Measurements from ENCODE around the gene PDP2.

The PDP2 gene

GRCh38 chr16:66834746-66835145 is 45.6 kb upstream of the PDP2 start:
- Histone ChIP-seq H3F3A (ENCODE audit: control insufficient read depth, insufficient read depth) (no peaks in the 10 kb centered on the region), H3K4me3 (ENCODE audit: low read length) (no peak overlapping the region), H3K4me2 (ENCODE audit: low read length) (no peak overlapping the region), H3K27ac (ENCODE audit: low read depth, low read length) (no peak overlapping the region), H3K27me3 (ENCODE audit: control insufficient read depth, low read length) (peaks cover 2% of the 10 kb centered on the region; the same call in 1 of the 2 replicates), H3K79me2 (ENCODE audit: control insufficient read depth, low read length) (peaks cover 10% of the 10 kb centered on the region), H3K9me2 (replicated peaks; ENCODE audit: control insufficient read depth, low read length) (no peaks in the 10 kb centered on the region), H3K36me3 (ENCODE audit: control insufficient read depth, low read length) (no peaks in the 10 kb centered on the region; the same call in 1 of the 2 replicates), H3K4me1 (ENCODE audit: control insufficient read depth, low read length) (peaks cover 7% of the 10 kb centered on the region), H4K20me1 (ENCODE audit: control insufficient read depth, insufficient read depth, low read depth, low read length) (peaks cover 1% of the 10 kb centered on the region; the same call in 1 of the 2 replicates), H3K9me3 (ENCODE audit: control insufficient read depth, insufficient read depth, low read length) (no peaks in the 10 kb centered on the region)
- TF ChIP-seq EZH2phosphoT487 (IDR thresholded peaks at IDR 0.05; ENCODE audit: borderline replicate concordance, low read length) (no peak), CTCF (IDR thresholded peaks at IDR 0.05; ENCODE audit: low read depth, low read length, poor library complexity, severe bottlenecking) (no peak)

GRCh38 chr16:66840883-66841282 is 39.4 kb upstream of the PDP2 start:
- Histone ChIP-seq H3K4me3 (ENCODE audit: low read length) (no peak overlapping the region), H3K9me3 (ENCODE audit: control insufficient read depth, insufficient read depth, low read length) (no peaks in the 10 kb centered on the region), H3K9me2 (replicated peaks; ENCODE audit: control insufficient read depth, low read length) (no peaks in the 10 kb centered on the region), H3K79me2 (ENCODE audit: control insufficient read depth, low read length) (no peaks in the 10 kb centered on the region), H3F3A (ENCODE audit: control insufficient read depth, insufficient read depth) (no peaks in the 10 kb centered on the region), H4K20me1 (ENCODE audit: control insufficient read depth, insufficient read depth, low read depth, low read length) (no peaks in the 10 kb centered on the region), H3K27ac (ENCODE audit: low read depth, low read length) (no peak overlapping the region), H3K4me2 (ENCODE audit: low read length) (no peak overlapping the region), H3K36me3 (ENCODE audit: control insufficient read depth, low read length) (no peaks in the 10 kb centered on the region), H3K4me1 (ENCODE audit: control insufficient read depth, low read length) (peaks cover 10% of the 10 kb centered on the region), H3K27me3 (ENCODE audit: control insufficient read depth, low read length) (peaks cover 22% of the 10 kb centered on the region)
- no peak for TF ChIP-seq CTCF (IDR thresholded peaks at IDR 0.05; ENCODE audit: low read depth, low read length, poor library complexity, severe bottlenecking)
- no peak for TF ChIP-seq EZH2phosphoT487 (IDR thresholded peaks at IDR 0.05; ENCODE audit: borderline replicate concordance, low read length)

GRCh38 chr16:66841366-66841765 is 38.9 kb upstream of the PDP2 start:
- Histone ChIP-seq H4K20me1 (ENCODE audit: control insufficient read depth, insufficient read depth, low read depth, low read length) (0 out of 2 replicates have a peak, but pooled peaks cover 2% of the 10 kb centered on the region), H3K79me2 (ENCODE audit: control insufficient read depth, low read length) (no peaks in the 10 kb centered on the region), H3K27me3 (ENCODE audit: control insufficient read depth, low read length) (peaks cover 26% of the 10 kb centered on the region), H3K4me3 (ENCODE audit: low read length) (no peak overlapping the region), H3K4me1 (ENCODE audit: control insufficient read depth, low read length) (peaks cover 14% of the 10 kb centered on the region), H3K36me3 (ENCODE audit: control insufficient read depth, low read length) (no peaks in the 10 kb centered on the region), H3F3A (ENCODE audit: control insufficient read depth, insufficient read depth) (no peaks in the 10 kb centered on the region), H3K4me2 (ENCODE audit: low read length) (no peak overlapping the region), H3K27ac (ENCODE audit: low read depth, low read length) (no peak overlapping the region), H3K9me2 (replicated peaks; ENCODE audit: control insufficient read depth, low read length) (no peaks in the 10 kb centered on the region), H3K9me3 (ENCODE audit: control insufficient read depth, insufficient read depth, low read length) (no peaks in the 10 kb centered on the region)
- TF ChIP-seq EZH2phosphoT487 (IDR thresholded peaks at IDR 0.05; ENCODE audit: borderline replicate concordance, low read length) (no peak), CTCF (IDR thresholded peaks at IDR 0.05; ENCODE audit: low read depth, low read length, poor library complexity, severe bottlenecking) (no peak)
